ENCODE results near the gene LIN37.
"Not testable (repeated sequence)": the region's sequence is repeated elsewhere in the genome, so short reads cannot be mapped to it uniquely, and the experiment has no call there.

LIN37 gene

DNA sequence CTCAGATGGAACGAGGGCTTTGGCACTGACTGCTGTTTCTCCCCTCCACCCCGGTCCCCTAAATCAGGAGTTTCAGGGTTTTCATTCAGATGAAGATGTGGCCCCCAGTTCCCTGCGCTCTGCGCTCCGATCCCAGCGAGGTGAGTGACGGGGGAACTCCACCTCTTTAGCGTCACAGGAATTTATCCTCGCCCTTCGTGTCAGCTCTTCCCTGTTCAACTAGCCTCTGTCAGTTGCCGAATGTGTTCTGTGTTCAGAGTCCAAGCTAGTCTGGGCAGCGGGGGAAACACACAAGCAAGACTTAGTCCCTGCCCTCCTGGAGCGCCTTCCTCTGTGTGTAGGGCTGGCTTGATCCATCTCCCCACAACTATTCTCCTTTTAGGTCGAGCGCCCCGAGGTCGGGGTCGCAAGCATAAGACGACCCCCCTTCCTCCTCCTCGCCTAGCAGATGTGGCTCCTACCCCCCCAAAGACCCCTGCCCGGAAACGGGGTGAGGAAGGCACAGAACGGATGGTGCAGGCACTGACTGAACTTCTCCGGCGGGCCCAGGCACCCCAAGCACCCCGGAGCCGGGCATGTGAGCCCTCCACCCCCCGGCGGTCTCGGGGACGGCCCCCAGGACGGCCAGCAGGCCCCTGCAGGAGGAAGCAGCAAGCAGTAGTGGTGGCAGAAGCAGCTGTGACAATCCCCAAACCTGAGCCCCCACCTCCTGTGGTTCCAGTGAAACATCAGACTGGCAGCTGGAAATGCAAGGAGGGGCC is 28.8 kb upstream of the LIN37 start:
- DNase-seq (ENCODE audit: low read depth): no peak

DNA sequence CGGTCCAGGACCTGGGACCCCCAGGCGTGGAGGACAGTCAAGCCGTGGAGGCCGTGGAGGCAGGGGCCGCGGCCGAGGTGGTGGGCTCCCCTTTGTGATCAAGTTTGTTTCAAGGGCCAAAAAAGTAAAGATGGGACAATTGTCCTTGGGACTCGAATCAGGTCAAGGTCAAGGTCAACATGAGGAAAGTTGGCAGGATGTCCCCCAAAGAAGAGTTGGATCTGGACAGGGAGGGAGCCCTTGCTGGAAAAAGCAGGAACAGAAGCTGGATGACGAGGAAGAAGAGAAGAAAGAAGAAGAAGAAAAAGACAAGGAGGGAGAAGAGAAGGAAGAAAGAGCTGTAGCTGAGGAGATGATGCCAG is 28.2 kb upstream of the LIN37 start:
- DNase-seq (ENCODE audit: low read depth): no peak

DNA sequence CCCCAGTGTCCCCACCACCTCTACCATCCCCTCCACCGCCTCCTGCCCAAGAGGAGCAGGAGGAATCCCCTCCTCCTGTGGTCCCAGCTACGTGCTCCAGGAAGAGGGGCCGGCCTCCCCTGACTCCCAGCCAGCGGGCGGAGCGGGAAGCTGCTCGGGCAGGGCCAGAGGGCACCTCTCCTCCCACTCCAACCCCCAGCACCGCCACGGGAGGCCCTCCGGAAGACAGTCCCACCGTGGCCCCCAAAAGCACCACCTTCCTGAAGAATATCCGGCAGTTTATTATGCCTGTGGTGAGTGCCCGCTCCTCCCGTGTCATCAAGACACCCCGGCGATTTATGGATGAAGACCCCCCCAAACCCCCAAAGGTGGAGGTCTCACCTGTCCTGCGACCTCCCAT is 27.7 kb upstream of the LIN37 start:
- DNase-seq (ENCODE audit: low read depth): no peak

DNA sequence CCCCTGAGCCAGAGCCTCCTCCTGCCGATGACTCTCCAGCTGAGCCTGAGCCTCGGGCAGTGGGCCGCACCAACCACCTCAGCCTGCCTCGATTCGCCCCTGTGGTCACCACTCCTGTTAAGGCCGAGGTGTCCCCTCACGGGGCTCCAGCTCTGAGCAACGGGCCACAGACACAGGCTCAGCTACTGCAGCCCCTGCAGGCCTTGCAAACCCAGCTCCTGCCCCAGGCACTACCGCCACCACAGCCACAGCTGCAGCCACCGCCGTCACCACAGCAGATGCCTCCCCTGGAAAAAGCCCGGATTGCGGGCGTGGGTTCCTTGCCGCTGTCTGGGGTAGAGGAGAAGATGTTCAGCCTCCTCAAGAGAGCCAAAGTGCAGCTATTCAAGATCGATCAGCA is 27.0 kb upstream of the LIN37 start:
- no peak for DNase-seq (ENCODE audit: low read depth)

DNA sequence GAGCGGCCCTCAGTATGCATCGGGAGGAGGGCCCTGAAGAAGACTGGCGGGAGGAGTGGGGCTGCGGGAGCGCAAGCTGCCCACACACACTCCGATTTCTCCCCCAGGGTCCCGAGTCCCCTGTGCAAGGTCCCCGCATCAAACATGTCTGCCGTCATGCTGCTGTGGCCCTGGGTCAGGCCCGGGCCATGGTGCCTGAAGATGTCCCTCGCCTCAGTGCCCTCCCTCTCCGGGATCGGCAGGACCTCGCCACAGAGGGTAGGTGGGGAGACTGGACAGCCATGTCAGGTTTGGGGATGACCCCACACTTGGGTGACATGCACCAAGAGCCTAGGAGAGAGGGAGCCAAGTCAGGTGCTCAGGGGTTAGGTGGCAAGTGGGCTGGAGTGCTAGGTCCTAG is 25.9 kb upstream of the LIN37 start:
- DNase-seq (ENCODE audit: low read depth): no peak

DNA sequence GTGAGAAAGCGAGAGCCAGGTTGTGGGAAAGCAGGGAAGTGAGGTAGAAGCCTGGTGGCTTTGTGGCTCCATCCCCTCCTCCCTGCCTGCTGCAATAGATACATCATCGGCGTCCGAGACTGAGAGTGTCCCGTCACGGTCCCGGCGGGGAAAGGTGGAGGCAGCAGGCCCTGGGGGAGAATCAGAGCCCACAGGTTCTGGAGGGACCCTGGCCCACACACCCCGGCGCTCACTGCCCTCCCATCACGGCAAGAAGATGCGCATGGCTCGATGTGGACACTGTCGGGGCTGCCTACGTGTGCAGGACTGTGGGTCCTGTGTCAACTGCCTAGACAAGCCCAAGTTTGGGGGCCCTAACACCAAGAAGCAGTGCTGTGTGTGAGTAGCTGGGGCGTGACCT is 25.5 kb upstream of the LIN37 start:
- no peak for DNase-seq (ENCODE audit: low read depth)

DNA sequence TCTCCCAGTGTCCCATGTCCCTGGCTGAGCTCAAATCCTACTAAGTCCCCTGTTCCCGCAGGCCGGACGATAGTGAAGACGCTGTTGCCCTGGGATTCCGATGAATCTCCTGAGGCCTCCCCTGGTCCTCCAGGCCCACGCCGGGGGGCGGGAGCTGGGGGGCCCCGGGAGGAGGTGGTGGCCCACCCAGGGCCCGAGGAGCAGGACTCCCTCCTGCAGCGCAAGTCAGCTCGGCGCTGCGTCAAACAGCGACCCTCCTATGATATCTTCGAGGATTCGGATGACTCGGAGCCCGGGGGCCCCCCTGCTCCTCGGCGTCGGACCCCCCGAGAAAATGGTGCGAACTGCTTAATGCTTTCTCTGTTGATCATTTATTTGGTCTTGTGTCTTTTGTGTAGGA is 24.7 kb upstream of the LIN37 start:
- no peak for DNase-seq (ENCODE audit: low read depth)

DNA sequence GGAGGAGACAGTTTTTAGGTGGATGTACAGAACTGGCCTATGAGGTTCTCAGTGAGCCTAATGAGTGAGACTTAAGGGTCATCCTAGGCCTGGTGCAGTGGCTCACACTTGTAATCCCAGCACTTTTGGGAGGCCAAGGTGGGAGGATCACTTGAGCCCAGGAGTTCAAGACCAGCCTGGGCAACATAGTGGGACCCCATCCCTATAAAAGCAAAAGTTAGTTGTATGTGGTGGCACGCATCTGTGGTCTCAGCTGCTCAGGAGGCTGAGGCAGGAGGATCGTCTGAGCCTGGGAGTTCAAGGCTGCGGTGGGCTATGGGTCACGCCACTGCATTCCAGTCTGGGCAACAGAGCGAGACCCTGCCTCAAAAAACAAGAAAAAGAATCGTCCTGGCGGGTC is 24.2 kb upstream of the LIN37 start:
- not testable (repeated sequence) for DNase-seq (ENCODE audit: low read depth)

DNA sequence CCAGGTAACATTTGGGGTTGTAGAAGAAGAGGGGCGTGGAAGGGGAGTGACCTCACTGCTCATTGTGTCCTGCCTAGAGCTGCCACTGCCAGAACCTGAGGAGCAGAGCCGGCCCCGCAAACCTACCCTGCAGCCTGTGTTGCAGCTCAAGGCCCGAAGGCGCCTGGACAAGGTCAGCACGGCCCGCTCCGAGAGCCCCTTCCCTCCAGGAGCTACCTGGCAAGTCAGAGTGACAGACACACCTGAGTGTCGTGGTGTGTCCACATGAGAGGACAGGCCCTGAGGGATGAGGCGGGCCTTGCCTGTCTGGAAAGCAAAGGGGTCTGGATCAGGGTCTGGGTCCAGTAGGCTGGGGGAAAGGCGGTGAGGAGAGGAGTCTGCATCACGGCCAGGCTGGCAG is 23.8 kb upstream of the LIN37 start:
- no peak for DNase-seq (ENCODE audit: low read depth)

DNA sequence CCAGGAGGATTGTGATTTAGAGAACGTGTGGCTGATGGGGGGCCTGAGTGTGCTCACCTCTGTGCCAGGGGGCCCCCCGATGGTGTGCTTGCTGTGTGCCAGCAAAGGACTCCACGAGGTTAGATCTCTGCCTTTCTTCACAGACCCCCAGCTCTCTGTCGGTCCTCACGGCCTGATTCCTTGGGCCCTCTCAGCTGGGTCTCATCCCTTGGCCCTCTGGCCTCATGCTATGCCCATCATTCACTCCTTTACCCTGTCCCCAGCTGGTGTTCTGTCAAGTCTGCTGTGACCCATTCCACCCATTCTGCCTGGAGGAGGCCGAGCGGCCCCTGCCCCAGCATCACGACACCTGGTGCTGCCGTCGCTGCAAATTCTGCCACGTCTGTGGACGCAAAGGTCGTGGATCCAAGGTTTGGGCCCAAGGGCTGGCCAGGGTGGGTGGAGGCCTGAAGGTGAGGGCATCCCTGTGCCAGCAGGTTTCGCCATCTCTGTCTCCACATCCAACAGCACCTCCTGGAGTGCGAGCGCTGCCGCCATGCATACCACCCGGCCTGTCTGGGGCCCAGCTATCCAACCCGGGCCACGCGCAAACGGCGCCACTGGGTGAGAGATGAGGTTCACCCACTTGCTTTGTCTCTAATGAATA is 23.0 kb upstream of the LIN37 start:
- DNase-seq (ENCODE audit: low read depth): no peak

DNA sequence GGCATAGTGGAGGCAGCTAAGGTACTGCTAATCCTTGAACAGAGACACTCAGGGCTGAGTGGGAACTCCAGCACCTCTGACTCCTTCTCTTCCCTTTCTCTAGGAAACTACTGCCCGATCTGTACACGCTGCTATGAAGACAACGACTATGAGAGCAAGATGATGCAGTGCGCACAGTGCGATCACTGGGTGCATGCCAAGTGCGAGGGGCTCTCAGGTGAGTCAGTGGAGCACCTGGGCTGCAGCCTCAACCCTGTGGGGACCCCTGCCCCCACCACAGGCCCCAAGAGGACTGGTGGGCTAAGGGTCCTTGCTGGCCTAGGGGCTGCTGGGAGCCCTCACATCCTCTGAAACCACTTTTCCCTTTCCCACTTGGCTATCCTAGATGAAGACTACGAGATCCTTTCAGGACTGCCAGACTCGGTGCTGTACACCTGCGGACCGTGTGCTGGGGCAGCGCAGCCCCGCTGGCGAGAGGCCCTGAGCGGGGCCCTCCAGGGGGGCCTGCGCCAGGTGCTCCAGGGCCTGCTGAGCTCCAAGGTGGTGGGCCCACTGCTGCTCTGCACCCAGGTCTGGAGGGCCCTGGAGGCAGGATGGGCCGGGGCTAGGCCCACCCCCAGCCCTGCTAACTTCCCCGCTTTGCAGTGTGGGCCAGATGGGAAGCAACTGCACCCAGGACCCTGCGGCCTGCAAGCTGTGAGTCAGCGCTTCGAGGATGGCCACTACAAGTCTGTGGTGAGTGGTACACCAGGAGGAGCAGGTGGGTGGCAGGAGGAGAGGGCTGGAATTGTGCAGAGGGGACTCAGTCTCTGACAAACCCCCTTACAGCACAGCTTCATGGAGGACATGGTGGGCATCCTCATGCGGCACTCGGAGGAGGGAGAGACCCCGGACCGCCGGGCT is 21.1 kb upstream of the LIN37 start:
- DNase-seq (ENCODE audit: low read depth): no peak

DNA sequence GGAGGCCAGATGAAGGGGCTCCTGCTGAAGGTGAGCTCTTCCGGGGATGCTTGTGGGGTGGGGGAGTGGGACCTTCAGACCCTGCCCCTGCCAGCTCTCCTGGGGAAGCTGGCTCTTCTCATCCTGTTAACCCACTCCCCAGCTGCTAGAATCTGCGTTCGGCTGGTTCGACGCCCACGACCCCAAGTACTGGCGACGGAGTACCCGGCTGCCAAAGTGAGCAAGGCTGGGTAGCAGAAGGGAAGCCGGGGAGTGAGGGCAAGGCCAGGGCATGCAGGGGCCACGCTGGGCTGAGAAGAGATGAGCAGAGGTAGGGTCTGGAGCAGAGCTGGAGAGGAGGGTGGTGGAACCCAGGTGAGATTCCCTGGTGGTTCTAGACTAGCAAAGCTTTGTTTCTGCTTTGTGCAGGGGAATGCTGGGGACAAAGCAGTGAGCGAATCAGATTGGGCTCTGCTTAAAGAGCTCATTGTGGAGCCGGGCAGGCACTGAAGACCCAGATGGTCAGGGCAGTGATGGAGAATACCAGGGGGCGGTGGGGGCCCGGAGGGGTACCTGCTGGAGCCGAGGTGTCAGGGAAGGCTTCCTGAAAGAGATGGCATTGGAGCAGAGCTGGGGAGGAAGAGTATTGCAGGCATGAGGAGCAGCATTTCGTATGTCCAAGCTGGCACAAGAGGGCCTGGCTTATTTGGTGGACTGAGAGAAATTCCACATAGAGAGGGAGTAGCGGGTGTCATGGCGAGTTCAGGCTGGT is 20.2 kb upstream of the LIN37 start:
- no peak for DNase-seq (ENCODE audit: low read depth)

DNA sequence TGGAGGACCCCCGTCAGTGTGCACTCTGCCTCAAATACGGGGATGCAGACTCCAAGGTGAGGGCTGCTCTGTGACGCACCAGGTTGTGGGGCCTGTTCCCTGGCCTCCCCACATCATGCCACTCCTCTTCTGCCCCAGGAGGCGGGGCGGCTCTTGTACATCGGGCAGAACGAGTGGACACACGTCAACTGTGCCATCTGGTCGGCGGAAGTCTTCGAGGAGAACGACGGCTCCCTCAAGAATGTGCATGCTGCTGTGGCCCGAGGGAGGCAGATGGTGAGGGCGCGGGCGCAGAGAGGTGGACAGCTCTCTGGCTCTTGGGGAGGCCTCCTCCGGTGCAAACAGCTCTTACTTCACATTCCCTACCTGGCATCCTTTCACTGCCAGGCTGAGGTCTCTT is 19.4 kb upstream of the LIN37 start:
- no peak for DNase-seq (ENCODE audit: low read depth)

DNA sequence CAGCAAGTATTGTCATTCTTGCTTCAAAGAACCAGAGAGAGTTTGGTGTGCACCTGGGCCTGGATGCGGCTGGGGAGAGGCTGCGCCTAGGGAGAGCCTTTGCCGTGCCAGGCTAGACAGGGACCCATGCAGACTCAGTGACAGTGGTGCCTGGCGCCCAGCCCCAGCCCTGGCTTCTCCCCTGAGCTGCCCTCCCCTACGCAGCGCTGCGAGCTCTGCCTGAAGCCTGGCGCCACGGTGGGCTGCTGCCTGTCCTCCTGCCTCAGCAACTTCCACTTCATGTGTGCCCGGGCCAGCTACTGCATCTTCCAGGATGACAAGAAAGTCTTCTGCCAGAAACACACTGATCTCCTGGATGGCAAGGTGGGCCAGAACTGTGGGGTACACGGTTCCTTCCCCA is 18.6 kb upstream of the LIN37 start:
- no peak for DNase-seq (ENCODE audit: low read depth)

DNA sequence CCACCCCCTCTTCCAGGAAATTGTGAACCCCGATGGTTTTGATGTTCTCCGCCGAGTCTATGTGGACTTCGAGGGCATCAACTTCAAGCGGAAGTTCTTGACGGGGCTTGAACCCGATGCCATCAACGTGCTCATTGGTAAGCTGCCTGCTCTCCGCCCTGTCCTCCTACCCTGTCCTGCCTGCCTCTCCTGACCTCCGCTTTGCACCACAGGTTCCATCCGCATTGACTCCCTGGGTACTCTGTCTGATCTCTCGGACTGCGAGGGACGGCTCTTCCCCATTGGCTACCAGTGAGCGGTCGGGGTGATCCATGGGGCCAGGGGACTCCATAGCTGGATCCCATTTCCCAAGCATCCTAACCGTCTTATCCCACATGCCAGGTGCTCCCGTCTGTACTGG is 18.1 kb upstream of the LIN37 start:
- DNase-seq (ENCODE audit: low read depth): no peak

DNA sequence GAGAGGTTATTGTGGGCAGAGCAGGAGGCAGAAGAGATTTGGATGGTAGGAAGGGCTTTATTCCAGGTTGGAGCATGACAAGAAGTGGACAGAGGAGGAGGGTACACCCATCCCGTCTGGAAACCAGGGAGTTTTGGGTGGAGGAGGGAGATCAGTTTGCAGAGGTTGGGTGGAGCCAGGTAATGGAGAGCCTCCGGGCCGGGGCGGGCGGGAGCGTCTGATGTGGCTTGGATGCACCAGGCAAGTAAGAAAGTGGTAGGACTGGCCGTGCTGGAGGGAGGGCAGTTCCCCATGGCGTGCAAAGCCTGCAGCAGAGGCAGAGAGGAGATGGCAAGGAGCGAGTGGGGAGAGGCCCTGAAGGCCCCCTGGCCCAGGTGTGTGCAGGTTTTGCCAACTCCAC is 17.0 kb upstream of the LIN37 start:
- DNase-seq (ENCODE audit: low read depth): no peak

DNA sequence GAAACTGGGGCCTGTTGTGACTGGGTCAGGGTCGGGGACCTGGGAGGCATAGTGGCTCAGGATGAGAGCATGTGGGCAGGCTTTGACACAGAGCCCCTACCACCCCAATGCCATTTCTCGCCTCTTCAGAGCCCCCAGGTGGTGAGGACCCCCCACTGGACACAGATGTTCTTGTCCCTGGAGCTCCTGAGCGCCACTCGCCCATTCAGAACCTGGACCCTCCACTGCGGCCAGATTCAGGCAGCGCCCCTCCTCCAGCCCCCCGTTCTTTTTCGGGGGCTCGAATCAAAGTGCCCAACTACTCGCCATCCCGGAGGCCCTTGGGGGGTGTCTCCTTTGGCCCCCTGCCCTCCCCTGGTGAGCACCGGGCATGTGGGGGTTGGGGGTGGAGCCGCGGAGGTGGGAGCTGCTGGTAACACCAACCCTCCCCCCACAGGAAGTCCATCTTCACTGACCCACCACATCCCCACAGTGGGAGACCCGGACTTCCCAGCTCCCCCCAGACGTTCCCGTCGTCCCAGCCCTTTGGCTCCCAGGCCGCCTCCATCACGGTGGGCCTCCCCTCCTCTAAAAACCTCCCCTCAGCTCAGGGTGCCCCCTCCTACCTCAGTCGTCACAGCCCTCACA is 16.5 kb upstream of the LIN37 start:
- DNase-seq (ENCODE audit: low read depth): no peak

DNA sequence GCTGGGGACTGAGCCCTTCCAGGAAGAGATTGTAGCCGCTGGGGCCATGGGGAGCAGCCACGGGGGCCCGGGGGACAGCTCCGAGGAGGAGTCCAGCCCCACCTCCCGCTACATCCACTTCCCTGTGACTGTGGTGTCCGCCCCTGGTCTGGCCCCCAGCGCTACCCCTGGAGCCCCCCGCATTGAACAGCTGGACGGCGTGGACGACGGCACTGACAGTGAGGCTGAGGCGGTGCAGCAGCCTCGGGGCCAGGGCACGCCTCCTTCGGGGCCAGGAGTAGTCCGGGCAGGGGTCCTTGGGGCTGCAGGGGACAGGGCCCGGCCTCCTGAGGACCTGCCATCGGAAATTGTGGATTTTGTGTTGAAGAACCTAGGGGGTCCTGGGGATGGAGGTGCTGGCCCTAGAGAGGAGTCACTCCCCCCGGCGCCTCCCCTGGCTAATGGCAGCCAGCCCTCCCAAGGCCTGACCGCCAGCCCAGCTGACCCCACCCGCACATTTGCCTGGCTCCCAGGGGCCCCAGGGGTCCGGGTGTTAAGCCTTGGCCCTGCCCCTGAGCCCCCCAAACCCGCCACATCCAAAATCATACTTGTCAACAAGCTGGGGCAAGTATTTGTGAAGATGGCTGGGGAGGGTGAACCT is 15.7 kb upstream of the LIN37 start:
- no peak for DNase-seq (ENCODE audit: low read depth)

DNA sequence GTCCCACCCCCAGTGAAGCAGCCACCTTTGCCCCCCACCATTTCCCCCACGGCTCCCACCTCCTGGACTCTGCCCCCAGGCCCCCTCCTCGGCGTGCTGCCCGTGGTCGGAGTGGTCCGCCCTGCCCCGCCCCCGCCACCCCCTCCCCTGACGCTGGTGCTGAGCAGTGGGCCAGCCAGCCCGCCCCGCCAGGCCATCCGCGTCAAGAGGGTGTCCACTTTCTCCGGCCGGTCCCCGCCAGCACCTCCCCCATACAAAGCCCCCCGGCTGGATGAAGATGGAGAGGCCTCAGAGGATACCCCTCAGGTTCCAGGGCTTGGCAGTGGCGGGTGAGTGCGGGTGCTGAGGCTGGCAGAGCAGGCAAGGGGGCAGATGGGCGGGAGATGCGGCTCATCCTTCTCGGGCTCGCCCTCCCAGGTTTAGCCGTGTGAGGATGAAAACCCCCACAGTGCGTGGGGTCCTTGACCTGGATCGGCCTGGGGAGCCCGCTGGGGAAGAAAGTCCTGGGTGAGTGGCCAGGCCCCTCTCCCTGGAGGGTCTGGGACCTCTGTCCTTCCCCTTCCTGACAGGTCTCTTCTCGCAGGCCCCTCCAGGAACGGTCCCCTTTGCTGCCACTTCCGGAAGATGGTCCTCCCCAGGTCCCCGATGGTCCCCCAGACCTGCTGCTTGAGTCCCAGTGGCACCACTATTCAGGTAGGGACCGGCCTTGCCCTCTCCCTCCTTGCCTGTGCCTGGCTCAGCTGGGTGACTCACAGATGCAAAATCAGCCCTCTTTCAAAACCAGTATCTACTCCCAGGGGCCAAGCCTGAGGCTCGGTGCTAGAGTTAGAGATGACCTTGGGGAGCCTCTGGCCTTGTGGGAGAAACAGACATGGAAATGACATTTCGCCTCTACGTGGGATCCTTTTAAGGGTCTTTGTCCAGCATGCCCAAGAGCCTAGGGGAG is 14.9 kb upstream of the LIN37 start:
- no peak for DNase-seq (ENCODE audit: low read depth)

DNA sequence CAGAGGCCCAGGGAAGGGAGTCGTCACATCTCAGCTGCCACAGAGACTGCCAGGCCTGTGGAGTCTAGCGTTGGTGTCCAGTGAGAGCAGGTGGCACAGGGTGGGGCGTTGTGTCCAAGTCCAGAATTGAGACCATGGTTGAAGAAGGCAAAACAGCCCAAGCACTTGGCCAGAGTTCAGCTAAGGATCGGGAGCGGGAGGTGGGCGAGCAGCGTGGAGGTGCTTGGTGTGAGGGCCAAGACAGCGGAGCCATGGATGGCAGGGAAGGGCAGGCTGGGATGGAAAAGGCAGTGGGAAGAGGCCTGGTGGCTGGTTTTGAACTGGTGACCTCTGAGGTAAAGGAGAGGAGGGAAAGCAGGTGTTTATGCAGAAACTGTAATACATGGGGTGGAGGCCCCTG is 14.1 kb upstream of the LIN37 start:
- no peak for DNase-seq (ENCODE audit: low read depth)

All from activated T-helper 1 cell treated with Interleukin-2 at 50 U/mL for 16 hours (primary cell).